Measurements from ENCODE around the gene EEPD1.
"Not testable (repeated sequence)": the region's sequence is repeated elsewhere in the genome, so short reads cannot be mapped to it uniquely, and the experiment has no call there.

The EEPD1 gene

GRCh38 chr7:36217961-36218284 is 64.9 kb downstream of the EEPD1 start:
- DNase-seq, result no peak

GRCh38 chr7:36219429-36219828 is 66.4 kb downstream of the EEPD1 start:
- DNase-seq, result no peak

- no peak for DNase-seq
Observed at GRCh38 chr7:36223851-36224250, 70.8 kb downstream of the EEPD1 start.

- DNase-seq, result no peak
Observed at GRCh38 chr7:36224934-36225858, 72.1 kb downstream of the EEPD1 start.

GRCh38 chr7:36226151-36226550 is 73.1 kb downstream of the EEPD1 start:
- DNase-seq, result no peak

- no peak for DNase-seq
Observed at GRCh38 chr7:36227223-36227622, 74.2 kb downstream of the EEPD1 start.

- no peak for DNase-seq
Observed at GRCh38 chr7:36228039-36228438, 75.0 kb downstream of the EEPD1 start.

GRCh38 chr7:36231406-36231805 is 78.4 kb downstream of the EEPD1 start:
- DNase-seq, result no peak

GRCh38 chr7:36232555-36232954 is 79.5 kb downstream of the EEPD1 start:
- DNase-seq, result no peak

- peak; percentile 24 for DNase-seq
Observed at GRCh38 chr7:36232971-36233550, 80.0 kb downstream of the EEPD1 start.

- DNase-seq, result no peak
Observed at GRCh38 chr7:36236073-36236472, 83.0 kb downstream of the EEPD1 start.

GRCh38 chr7:36238138-36238537 is 85.1 kb downstream of the EEPD1 start:
- DNase-seq, result no peak

GRCh38 chr7:36243356-36243755 is 90.3 kb downstream of the EEPD1 start:
- DNase-seq, result not testable (repeated sequence)

GRCh38 chr7:36244001-36244400 is 90.9 kb downstream of the EEPD1 start:
- DNase-seq, result not testable (repeated sequence)

GRCh38 chr7:36244429-36244828 is 91.4 kb downstream of the EEPD1 start:
- no peak for DNase-seq

- no peak for DNase-seq
Observed at GRCh38 chr7:36245684-36246299, 92.7 kb downstream of the EEPD1 start.

- no peak for DNase-seq
Observed at GRCh38 chr7:36249091-36249490, 96.0 kb downstream of the EEPD1 start.

- DNase-seq, result no peak
Observed at GRCh38 chr7:36253699-36254098, 100.6 kb downstream of the EEPD1 start.

GRCh38 chr7:36258510-36259259 is 105.6 kb downstream of the EEPD1 start:
- peak; percentile 87 for DNase-seq

GRCh38 chr7:36260481-36260880 is 107.4 kb downstream of the EEPD1 start:
- DNase-seq, result peak; percentile 53

- DNase-seq, result no peak
Observed at GRCh38 chr7:36261019-36261754, 108.1 kb downstream of the EEPD1 start.

- DNase-seq, result peak; percentile 63
Observed at GRCh38 chr7:36262309-36263094, 109.4 kb downstream of the EEPD1 start.

Measured in NCI-H526 treated with DMSO at 0.1 percent for 48 hours (cell line).